NCI-H2196 treated with DMSO at 0.1 percent for 48 hours (cell line): ENCODE measurements around the gene SLF2.

Experiments used
- DNase-seq: peaks from one replicate; lab custom pipeline; 2025; ENCODE audit not compliant: unreplicated experiment; lab: John Stamatoyannopoulos, UW

The SLF2 gene

DNA sequence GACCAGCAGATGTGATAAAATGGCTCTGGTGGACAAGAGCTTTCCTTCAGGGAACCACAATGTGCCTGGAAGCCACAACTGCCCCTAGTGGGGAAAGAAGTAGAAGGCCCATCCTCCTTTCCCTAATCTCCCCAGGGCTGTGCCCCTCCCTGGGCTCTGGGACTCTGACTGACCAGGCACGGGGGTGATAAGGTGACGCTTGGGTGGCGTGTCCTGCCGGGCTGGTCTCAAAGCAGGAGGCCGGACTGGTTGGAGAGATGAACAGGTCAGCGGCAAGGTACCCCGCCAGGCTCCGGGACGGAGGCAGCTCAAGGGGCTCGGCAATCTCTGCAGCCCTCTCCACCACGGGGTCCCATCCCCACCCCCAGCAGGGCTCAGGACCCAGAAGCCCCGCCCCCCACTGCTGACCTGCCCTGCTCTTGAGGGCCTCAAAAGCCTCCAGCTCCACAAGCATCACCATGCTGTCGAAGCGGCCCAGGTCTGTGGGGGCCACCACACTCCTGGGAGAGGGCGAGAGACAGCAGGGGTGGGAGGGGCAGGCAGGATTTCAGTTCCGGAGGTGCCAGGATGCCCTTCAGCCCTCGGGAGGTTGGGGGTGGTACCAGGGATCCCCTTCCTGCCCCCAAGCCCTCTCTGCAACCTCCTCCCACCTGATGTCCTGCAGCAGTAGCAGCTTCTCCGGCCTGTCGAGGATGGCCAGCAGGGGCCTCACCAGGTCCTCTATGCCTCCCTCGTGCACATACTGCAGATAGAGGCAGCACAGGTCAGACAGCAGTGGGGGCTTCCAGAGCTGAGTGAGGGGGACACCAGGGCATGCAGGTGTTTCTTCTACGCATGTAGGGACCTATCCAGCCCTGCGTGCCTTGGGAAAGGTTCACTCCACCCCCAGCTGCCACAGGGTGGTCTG lies 99.0 kb downstream of the SLF2 start:
- DNase-seq = no peak

DNA sequence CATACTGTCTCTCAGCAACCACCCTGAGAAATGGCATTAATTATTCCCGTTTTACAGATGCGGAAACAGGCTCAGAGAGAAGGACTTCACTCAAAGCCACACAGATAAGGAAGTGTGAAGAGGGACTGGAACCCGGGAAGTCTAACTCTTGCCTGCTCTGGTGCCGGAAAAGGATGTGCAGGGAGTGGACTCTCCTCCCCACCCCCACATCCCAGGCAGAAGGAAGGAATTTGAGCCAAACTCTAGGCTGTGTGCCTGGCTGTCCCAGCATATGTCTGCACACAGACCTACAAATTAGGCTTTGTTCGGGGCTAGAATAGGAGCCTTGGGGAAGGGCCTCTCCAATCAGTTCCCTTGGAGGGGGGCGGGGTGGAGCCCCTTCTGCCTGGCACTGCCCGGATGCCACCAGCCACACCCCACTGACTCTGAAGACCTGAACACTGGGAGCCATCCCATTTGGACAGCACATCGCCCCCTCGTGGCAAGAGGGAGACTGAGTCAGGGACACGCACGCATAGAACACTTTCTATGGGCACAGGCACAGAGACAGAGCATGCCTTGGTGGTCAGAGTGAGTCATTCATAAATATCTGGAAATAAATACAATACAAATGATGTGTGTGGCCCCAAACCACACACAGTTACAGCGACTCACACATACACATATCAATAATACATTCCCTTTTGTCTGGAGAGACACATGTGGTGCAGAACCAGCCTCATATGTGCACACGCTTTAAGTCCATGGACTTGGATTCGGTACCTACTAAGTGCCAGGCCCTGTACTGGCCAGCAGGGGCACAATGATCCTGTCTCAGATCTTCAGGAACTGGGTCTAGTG lies 100.0 kb downstream of the SLF2 start:
- peak; percentile 16 for DNase-seq

DNA sequence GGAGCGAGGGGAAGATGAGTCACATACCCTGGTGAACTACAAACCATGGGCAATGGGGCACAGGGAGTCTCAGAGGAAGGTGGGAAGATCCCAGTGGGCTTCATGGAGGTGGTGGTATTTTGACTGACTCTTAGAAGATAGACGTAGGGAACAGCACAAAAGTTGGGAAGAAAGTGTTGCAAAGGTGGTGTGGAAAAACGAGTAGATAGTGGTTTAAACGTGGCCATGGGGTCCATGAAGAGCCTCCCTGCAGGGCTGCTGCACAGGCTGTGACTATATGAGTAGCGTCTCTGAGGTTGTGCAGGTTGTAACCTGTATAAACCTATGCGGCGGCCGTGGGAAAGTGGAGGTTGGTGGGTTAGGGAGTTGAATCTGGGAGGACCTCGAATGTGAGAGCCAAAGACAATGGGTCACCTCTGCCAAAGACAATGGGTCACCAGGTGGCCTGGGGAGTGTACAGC lies 100.6 kb downstream of the SLF2 start:
- DNase-seq = no peak

DNA sequence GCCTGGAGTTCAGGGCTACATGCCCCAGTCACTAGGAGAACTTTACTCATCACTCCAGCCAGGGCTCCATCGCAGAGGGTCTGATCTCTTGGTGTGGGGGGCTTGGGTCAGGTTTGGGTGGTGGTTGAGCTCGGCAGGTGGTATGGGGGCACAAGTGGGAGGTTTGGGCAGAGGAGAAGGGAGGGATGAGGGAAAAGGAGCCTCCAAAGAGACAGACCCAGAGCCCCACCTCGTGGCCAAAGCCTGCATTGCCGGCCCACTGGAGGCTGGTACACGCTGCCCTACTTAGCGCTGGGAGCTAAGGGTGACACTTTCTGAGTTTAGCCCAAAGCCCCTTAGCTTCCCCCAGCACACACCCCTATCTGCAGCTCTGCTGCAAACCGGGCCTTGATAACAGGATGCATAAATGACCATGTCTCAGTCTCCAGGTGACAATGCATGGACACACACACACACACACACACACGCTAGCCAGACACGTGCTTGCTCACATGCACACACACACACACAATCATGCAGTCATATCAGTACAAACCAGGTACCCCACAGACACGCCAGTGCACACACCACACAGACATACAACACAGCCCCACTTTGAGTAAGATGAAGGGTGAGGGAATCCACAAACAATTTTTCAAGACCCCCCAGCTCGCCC lies 101.6 kb downstream of the SLF2 start:
- DNase-seq = no peak
